Body of pancreas (tissue), 4 donors: ENCODE results near the gene NFIA. TPM values are rescaled to one million over a fixed set of nuclear protein-coding genes. Genes with fewer than 3 reads are reported as not detected.

ENCODE experiments used
- ATAC-seq: fragments of 150-250 bp; one replicate; pipeline ENCODE4 v1.9.1; 2016
- DNase-seq, 4 donors: peaks; one replicate each; pipeline ENCODE4 v3.0.0-alpha.2; 2019
- H3K27ac ChIP-seq, 4 donors: fragments of 200-600 bp; sonication (generic); 1 replicate in 3 of 4; 2 replicates in 1 of 4; pipeline versions ENCODE4 v1.5.1 to v1.6.1; 2016 to 2019; ENCODE audit warnings: mild to moderate bottlenecking in 1 of 4, mixed read lengths in 1 of 4, moderate library complexity in 1 of 4
- H3K27me3 ChIP-seq, 2 donors: fragments of 200-600 bp; sonication (generic); one replicate each; pipeline ENCODE4 v1.6.0; 2016; ENCODE audit warnings: mild to moderate bottlenecking in 1 of 2
- H3K36me3 ChIP-seq, 2 donors: fragments of 200-600 bp; sonication (generic); replicated peaks in 1 of 2; 2 replicates each; pipeline ENCODE4 v1.5.1; 2016; ENCODE audit warnings: low read depth in 2 of 2; ENCODE audit not compliant: insufficient read depth in 1 of 2
- H3K4me1 ChIP-seq: fragments of 200-600 bp; sonication (generic); one replicate; pipeline ENCODE4 v1.6.0; 2016
- H3K4me3 ChIP-seq, 2 donors: fragments of 200-600 bp; sonication (generic); 1 replicate in 1 of 2; 2 replicates in 1 of 2; pipeline ENCODE4 v1.5.1; 2016 to 2019
- H3K9me3 ChIP-seq, 3 donors: fragments of 200-600 bp; sonication (generic); 1 replicate in 2 of 3; 2 replicates in 1 of 3; pipeline ENCODE4 v1.5.1; 2016
- CTCF ChIP-seq, 7 experiments: fragments of 450-650 bp in 4 of 7; fragments of 200-600 bp in 3 of 7; sonication (generic) in 3 of 7; IDR thresholded peaks; one replicate each; pipeline ENCODE4 v1.5.1; 2016 to 2019; ENCODE audit warnings: antibody characterized with exemption in 7 of 7
- POLR2A ChIP-seq, 3 donors: fragments of 450-650 bp; IDR thresholded peaks; one replicate each; pipeline ENCODE4 v1.6.1; 2016; ENCODE audit warnings: antibody characterized with exemption in 3 of 3, mild to moderate bottlenecking in 2 of 3
- whole genome bisulfite sequencing, 2 donors: methylation state at CpG; one replicate each; pipeline ENCODE4 v1.1.5; 2017; 5-methylcytosine and 5-hydroxymethylcytosine counted together
- intact Hi-C: fragments of 100-400 bp; cut with DNase I; formaldehyde crosslinking; loops from one replicate; pipeline ENCODE4 v1.15.1; 2023
- total RNA-seq, 2 donors: library from RNA; depleted of rRNA; stranded (reverse); fragments of >200 nt; gene quantifications; one replicate each; pipeline ENCODE4 v1.1.0, GENCODE V29; 2016

The NFIA gene
- total RNA-seq, 2 donors from 2014 or later, result 21.5 to 32.3 TPM

GRCh38 chr1:61156576-61157467, 74.5 kb downstream of the NFIA start:
- Histone ChIP-seq H3K4me3 (no peak overlapping the region), H3K36me3 (no peaks in the 10 kb centered on the region), H3K9me3 (no peaks in the 10 kb centered on the region), H3K27ac (peak overlapping the region in 1 of 4 donors; percentile 5), H3K27me3 (no peaks in the 10 kb centered on the region), H3K4me1 (peaks cover 40% of the 10 kb centered on the region)
- intact Hi-C loops, result no loop called here
- 37 to 45% methylated on average over 4 of the region's 4 CpGs for WGBS, 2 donors
- DNase-seq, result no peak
- ATAC-seq, result no peak
- no peak for TF ChIP-seq CTCF (IDR thresholded peaks at IDR 0.05)
- no peak for TF ChIP-seq POLR2A (IDR thresholded peaks at IDR 0.05)

- peaks cover 33% of the 10 kb centered on the region for H3K4me1 ChIP-seq
- DNase-seq (no peak), ATAC-seq (no peak)
- H3K27ac ChIP-seq, result peak overlapping the region in 1 of 4 donors; percentile 5
- TF ChIP-seq CTCF (IDR thresholded peaks at IDR 0.05) (no peak), POLR2A (IDR thresholded peaks at IDR 0.05) (no peak)
- no peak overlapping the region for H3K4me3 ChIP-seq
- no peaks in the 10 kb centered on the region for H3K27me3 ChIP-seq
- intact Hi-C loops, result no loop called here
- H3K9me3 ChIP-seq, result no peaks in the 10 kb centered on the region
- WGBS, 2 donors, result 37 to 40% methylated on average over 3 of the region's 3 CpGs
- H3K36me3 ChIP-seq, result no peaks in the 10 kb centered on the region
Measured at GRCh38 chr1:61157468-61157987, 75.2 kb downstream of the NFIA start.

GRCh38 chr1:61158591-61158990, 76.2 kb downstream of the NFIA start:
- Histone ChIP-seq H3K4me3 (no peak overlapping the region), H3K27ac (no peak overlapping the region), H3K36me3 (no peaks in the 10 kb centered on the region), H3K9me3 (no peaks in the 10 kb centered on the region), H3K4me1 (peaks cover 23% of the 10 kb centered on the region), H3K27me3 (no peaks in the 10 kb centered on the region)
- TF ChIP-seq CTCF (IDR thresholded peaks at IDR 0.05) (no peak), POLR2A (IDR thresholded peaks at IDR 0.05) (no peak)
- intact Hi-C loops, result no loop called here
- no peak for ATAC-seq
- no peak for DNase-seq
- WGBS, 2 donors, result 47 to 54% methylated on average over 3 of the region's 3 CpGs

GRCh38 chr1:61160526-61160925, 78.2 kb downstream of the NFIA start:
- Histone ChIP-seq H3K9me3 (no peaks in the 10 kb centered on the region), H3K36me3 (no peaks in the 10 kb centered on the region), H3K4me3 (no peak overlapping the region), H3K4me1 (peaks cover 13% of the 10 kb centered on the region), H3K27ac (no peak overlapping the region), H3K27me3 (no peaks in the 10 kb centered on the region)
- TF ChIP-seq CTCF (IDR thresholded peaks at IDR 0.05) (no peak), POLR2A (IDR thresholded peaks at IDR 0.05) (no peak)
- 85 to 93% methylated on average over 4 of the region's 4 CpGs for WGBS, 2 donors
- ATAC-seq (no peak), DNase-seq (no peak)
- intact Hi-C loops, result no loop called here
